Activated T-cell treated with anti-CD3 and anti-CD28 coated beads for 1 hour (primary cell): ENCODE data around the gene KIF3A.
"Not testable (repeated sequence)": the region's sequence is repeated elsewhere in the genome, so short reads cannot be mapped to it uniquely, and the experiment has no call there.

Experiments
- DNase-seq: peaks from one replicate; pipeline ENCODE4 v3.0.0-alpha.2; 2020; ENCODE audit warnings: low read depth

The KIF3A gene

DNA sequence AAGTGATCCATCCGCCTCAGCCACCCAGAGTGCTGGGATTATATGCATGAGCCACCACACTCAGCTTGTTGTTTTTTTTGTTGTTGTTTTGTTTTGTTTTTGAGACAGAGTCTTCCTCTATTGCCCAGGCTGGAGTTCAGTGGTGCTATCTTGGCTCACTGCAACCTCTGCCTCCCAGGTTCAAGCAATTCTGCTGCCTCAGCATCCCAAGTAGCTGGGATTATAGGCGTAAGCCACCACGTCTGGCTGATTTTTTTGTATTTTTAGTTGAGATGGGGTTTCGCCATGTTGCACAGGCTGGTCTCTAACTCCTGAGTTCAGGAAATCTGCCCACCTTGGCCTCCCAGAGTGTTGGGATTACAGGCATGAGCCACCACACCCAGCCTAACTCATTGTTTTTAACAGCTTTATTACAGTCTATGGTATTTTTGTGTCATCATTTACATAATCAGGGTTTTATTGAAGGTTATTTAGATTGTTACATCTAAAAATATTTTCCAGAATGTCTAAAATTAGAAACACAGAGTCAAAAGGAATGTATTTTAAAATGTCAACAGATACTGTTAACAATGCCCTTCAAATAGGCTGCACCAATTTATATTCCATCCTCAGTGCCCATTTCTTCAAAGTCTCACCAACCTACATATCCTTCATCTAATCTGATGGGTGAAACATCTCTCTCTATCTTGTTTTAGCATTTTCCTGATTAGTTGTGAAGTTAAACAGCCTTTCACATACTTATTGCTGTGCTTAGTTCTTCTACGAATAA lies 18.6 kb downstream of the KIF3A start:
- no peak for DNase-seq

- no peak for DNase-seq
Observed at GRCh38 chr5:132714456-132715307, 22.7 kb downstream of the KIF3A start.

DNA sequence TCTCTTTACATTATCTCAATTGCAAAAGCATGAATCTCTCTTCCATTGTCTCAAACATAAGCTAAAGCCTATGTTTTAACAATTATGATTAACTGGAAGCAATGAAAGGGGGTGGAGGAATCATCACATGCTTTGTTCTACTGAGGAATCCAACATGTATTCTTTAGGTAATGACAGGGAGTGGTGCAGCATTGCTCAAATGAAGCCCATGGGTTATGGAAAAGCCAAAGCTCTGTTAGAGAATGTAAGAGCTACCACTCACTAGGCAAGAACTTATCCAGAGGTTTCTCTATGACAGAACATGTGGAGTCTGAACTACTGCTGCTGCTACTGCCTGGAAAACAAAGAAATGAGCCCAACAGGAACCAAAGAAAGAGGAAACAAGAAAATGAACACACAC lies 28.7 kb downstream of the KIF3A start:
- no peak for DNase-seq

- no peak for DNase-seq
Observed at GRCh38 chr5:132704875-132705274, 32.5 kb downstream of the KIF3A start.

- DNase-seq, result no peak
Observed at GRCh38 chr5:132695956-132696355, 41.4 kb downstream of the KIF3A start.

DNA sequence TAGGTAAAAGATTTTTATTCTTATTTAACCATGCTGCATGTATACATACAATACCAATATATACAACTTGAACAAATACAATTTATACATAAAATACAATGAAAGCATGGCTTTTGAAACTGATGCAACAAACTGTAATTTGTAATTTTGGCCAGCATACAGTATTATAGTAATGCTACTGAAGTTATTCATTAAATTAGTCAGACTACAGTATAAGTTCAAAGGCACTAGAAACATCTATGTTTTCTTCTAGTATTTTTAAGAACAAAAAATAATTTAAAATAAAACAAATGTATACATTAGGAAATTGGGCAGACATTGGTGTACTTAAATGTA lies 44.7 kb downstream of the KIF3A start:
- no peak for DNase-seq

DNA sequence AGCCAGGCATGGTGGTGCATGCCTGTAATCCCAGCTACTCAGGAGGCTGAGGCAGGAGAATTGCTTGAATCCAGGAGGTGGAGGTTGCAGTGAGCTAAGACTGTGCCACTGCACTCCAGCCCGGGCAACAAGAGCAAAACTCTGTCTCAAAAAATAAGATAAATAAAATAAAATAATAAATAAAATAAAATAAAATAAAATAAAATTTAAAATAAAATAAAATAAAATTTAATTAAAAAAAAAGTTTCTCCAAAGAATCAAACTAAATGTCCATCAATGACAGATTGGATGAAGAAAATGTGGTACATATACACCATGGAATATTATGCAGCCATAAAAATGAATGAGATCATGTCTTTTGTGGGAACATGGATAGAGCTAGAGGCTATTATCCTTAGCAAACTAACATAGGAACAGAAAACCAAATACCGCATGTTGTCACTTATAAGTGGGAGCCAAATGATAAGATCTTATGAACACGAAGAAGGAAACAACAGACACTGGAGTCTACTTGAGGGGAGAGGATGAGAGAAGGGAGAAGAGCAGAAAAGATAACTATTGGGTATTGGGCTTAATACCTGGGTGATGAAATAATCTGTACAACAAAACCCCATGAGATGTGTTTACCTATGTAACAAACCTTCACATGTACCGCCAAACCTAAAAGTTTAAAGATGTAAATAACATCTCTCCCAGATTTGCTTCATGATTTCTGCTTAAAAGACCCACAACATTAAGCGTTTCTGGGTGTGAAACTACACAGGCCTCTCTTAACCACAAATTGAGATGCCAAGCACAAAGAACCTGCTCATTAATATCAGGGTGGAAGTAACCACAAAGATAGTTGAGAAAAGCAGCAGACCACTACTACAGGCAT lies 45.4 kb downstream of the KIF3A start:
- DNase-seq, result not testable (repeated sequence)

- DNase-seq, result no peak
Observed at GRCh38 chr5:132690156-132690555, 47.2 kb downstream of the KIF3A start.

DNA sequence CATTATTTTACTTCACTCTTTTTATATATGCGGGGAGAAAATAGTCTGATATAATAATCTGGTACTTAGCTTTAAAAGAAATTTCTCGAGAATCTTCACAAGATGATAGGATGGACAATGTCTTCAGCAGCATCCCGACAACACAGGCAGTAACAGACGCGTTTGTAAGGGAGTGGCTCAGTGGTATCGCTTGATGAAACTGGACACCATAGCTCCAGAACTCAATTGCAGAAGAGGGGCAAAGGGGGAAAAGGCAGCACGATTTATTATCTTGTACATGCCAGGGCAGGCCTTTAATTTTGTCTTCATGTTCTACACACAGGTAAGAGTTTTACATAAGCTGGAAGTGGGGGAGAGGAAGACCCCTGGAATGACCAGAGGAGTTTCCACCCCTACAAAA lies 47.8 kb downstream of the KIF3A start:
- no peak for DNase-seq

DNA sequence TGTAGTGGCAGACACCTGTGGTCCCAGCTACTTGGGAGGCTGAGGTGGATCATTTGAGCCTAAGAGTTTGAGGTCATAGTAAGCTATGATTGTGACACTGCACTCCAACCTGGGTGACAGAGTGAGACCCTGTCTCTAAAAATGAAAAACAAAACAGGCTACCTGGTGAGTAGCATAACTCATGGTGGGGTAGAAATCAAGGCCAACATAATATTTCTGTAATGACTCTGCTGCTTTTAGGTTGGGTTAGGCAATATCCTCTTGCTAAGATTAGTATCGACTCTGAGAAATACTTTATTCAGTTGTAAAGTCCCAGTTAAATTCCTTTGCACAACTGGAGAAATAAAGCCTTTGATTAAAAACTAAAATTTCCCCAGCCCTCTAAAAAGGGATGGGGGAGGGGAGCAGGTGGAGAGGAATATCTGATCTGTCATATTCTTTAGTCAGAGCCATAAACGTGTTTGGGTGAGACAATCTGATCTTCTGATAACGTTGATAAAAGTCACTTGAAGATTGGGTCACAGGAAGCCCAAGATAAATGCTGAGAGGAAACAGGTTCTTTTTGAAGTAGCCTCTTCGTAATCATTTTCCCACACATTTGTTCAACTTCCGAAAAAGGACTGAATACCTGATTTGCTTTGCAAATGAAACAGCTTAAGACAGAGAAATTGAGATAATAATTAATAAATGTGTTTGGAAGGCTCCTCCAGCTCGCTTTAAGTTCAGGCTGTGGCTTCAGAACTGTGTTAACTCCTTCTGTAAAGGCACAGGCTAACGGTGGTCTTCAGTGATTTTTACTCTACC lies 48.6 kb downstream of the KIF3A start:
- DNase-seq, result no peak

- DNase-seq, result no peak
Observed at GRCh38 chr5:132687995-132688394, 49.4 kb downstream of the KIF3A start.

- no peak for DNase-seq
Observed at GRCh38 chr5:132686193-132686592, 51.2 kb downstream of the KIF3A start.

DNA sequence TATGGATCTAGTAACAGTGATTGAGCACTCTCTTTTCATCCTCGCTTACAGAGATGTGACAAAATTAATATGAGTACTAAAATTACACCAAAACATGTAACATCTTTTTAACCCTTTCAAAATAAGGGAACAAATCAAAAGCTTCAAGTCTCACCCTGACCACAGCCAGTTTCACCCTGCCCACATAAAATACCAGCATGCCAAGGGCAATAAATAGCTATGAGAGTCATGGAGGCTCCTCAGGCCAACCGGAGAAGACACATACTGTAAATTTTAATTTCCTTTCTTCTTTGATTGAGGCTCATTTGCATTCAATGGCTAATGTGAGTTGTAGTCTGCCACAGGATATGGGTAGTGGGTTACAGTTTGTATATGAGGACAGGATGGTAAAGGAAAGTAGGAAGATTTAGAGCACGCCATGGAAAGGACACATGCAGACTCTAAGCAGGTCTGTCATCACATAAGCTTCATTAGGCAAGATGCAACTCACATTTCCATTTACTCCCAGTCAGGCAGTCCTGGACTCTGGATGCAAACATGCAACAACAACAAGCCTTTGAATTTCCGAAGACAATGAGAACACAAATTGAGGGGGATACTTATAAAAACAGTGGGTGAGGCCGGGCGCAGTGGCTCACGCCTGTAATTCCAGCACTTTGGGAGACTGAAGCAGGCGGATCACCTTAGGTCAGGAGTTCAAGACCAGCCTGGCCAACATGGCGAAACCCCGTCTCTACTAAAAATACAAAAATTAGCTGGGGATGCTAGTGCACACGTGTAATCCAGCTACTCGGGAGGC lies 52.2 kb downstream of the KIF3A start:
- DNase-seq, result no peak

DNA sequence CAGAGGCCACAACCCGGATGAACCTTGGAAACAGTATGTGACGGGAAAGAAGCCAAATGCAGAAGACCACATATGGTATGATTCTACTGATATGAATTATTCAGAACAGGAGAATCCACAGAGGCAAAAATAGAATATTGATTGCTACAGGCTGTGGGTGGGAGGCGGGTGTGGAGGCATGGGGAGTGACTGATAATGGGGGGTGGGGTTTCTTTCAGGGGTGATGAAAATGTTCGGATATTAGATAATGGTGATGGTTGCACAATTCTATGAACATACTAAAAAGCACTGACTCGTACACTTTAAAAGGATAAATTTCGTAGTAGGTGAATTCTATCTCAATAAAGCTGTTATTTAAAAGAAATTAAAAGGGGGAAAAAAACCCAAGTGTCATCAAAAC lies 52.9 kb downstream of the KIF3A start:
- DNase-seq, result no peak

DNA sequence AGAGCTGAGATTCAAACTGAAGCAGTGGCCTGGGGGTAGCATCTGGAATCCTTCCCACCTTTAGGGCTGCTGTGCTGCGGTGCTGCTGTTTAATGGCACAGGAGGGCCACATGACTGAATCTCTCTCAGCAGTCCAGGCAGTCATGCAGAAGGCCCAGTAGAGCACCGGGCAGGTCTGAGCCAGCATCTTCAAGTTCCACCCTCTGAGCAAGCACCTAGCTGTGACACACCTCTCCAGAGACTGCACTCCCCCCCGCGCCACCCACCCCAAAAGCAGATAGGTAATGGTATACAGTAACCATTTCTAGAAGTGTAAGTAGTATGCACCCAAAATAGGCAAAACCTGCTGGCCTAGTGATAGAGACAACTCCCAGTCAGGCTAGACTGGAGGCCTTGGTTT lies 55.4 kb downstream of the KIF3A start:
- DNase-seq, result no peak

GRCh38 chr5:132681476-132681831 lies 55.9 kb downstream of the KIF3A start:
- DNase-seq, result no peak

DNA sequence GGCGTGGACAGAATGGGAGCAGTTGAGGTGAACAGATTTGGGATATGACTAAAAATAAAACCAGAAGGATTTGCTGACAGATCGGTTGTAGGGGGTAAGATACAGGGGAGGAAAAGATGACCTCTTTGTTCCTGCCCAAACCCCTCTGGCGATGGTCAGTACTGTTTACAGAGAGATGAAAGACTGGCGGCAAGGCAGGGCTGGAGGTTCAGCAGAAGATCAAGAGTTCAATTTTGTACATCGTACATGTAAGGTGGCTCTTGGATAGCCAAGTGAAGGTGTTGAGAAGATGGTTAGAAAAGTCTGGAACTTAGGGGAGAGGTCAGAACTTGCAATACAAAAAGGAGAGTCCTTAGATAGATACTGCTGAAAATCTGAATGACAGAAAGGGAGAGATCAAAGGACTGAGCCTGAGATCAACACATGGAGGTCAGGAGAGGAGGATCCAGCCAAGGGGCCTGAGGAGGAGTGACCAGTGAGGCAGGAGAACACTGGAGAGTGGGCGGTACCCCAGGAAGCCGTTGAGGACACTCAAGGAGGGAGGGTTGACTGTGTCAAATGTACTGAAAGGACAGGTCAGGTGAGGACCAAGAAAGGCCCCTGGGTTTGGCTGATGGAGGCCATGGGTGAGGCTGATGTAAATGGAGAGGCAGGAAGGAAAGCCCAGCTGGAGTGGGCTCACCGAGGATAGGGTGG lies 56.4 kb downstream of the KIF3A start:
- no peak for DNase-seq

DNA sequence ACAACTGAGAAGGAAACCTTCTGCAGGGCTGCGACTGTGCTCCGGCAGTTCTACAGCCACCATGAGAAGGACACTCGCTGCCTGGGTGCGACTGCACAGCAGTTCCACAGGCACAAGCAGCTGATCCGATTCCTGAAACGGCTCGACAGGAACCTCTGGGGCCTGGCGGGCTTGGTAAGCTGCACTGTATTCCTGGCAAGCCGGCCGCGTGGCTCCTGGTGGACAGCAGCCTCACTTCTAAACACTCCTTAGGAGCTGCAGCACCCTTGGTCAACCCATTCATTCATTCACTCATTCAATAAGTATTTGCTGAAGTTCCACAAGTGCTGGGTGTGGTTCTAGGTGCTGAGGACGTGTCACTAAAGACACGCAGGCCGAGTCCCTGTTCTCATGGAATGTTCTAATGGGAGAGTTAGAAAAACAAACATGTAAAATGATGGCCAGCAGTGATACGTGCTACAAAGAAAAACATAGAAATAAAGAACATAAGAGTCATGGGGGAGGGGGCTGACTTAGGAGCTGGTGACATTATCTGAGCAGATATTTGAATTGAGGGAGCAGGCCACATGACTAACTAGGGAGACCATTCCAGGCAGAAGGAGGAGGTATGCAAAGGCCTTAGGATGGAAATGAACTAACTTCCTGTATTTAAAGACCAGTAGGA lies 57.5 kb downstream of the KIF3A start:
- no peak for DNase-seq

- no peak for DNase-seq
Observed at GRCh38 chr5:132679166-132679565, 58.2 kb downstream of the KIF3A start.

- no peak for DNase-seq
Observed at GRCh38 chr5:132678735-132679134, 58.6 kb downstream of the KIF3A start.
